SIG-M5 treated with dmso at 0.1 percent for 504 hours (cell line): Measurements from ENCODE around the gene DCAF17.
A peak's percentile ranks its signal among the peaks of the same experiment; 100 is the strongest.
"Not testable (repeated sequence)": the region's sequence is repeated elsewhere in the genome, so short reads cannot be mapped to it uniquely, and the experiment has no call there.

Source experiments
- DNase-seq: peaks from one replicate; lab custom pipeline; 2025; ENCODE audit not compliant: unreplicated experiment; lab: John Stamatoyannopoulos, UW

The DCAF17 gene

DNA sequence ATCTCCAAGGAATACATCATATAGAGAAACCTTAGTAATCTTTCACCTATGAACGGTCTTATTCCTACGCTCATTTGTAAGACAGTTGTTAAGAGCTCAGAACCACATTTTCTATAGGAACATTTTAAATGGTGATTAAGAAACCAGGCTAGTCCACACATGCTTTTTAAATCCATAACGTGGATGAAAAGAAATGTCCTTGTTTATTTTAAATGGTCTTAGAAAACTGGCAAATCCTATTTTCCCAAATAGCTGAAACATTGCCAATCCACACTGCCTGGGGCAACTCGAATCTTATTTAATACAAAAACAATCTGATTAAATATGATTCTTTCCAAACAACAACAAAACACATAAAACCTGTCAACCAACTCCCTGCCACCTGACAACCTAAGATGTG is 23.9 kb upstream of the DCAF17 start:
- DNase-seq = no peak

DNA sequence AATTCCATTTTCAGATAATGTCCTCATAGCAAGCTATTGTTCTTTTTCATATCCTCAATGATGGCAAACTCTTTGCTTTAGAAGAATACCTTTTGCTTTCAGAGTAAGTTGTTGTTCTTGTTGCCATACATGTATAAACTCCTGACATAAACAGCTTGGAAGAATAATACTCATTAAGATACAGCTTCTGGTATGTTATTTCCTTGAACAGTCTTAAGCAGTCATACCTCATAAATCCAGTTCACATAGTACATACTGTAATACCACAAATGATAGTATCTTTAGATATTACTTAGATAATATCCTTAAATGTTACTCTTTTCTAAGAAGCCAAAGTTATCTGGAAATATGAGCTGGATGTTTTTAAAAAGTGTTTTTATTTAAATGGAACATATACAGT is 23.4 kb upstream of the DCAF17 start:
- no peak for DNase-seq

DNA sequence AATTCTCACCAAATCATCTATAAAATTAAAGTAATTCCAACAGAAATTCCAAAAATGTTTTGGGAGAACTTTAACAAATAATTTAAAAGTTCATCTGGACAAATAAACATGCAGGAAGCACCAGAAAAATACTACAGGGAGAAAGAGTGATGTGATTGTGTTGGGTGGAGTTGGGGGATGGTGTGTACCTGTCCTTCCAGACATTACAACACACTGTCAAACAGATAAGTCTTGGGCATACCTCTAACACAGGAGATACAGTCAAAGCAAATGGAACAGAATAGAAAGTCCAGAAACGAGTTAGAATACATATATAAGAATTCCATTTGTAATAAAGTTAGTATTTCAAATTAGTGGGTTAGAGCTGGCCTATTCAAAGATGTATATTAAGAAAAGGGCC is 22.8 kb upstream of the DCAF17 start:
- no peak for DNase-seq

DNA sequence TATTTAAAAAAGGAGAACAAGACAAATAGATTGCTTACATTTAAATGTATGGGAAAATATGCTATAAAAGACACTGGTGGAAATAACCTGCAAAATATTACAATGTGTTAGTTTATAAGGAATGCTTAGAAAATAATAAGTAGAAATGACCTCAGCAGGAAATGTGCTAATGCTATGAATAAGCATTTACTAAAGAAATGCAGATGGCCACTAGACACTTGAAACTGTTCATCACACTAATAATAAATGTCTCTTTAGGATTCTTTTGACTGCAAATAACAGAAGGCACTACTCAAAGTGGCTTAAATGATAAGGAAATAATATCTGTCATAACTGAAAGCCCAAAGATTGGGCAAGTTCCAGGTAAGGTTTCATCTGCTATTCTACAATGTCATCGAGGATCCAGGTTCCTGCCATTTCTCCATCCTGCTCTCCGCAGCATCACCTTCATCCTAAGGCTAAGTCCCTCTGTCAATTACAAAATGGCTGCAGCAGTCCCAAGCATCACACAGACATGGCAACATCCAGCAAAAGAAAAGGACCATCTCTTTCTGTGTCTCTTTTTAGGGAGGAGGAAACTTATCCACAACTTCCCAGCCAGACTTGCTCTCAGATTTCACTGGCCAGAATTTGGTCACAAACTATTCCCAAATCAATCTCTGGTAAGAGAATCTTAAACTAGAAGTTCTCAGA is 22.1 kb upstream of the DCAF17 start:
- no peak for DNase-seq

DNA sequence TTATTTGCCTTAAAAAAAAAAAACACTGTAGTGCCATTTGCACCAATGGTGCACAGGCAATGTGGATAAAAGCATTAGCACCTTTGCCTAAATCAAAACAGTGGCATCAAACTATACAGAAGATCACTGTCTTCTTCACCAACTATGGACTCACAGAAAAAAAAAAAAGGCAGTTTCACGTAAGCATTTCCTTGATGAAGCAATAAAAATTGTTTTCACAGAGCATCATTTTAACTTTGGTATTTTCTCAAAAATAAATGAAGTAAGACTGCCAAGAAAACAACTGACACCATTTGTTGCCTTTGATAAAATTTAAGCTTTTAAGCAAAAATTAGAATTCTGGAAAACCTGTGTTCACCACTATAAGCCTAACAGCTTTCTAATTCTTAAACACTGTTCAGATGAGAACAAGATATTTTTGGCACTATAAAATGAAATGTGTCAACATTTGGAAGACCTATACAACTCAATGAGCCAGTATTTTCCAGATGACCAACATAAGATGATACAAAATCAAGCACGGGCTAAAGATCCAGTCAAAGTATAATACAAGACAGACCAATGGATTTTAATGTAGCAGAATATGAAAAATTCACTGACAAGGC is 21.4 kb upstream of the DCAF17 start:
- no peak for DNase-seq

DNA sequence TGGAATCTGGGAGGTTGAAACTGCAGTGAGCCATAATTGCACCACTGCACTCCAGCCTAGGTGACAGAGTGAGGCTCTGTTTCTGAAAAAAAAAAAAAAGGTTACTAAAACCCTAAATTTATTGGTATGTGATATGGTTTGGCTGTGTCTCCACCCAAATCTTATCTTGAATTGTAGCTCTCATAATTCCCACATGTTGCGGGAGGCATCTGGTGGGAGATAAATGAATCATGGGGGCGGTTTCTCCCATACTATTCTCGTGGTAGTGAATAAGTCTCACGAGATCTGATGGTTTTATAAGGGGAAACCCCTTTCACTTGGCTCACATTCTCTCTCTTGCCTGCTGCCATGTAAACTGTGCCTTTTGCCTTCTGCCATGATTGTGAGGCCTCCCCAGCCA is 19.4 kb upstream of the DCAF17 start:
- not testable (repeated sequence) for DNase-seq

DNA sequence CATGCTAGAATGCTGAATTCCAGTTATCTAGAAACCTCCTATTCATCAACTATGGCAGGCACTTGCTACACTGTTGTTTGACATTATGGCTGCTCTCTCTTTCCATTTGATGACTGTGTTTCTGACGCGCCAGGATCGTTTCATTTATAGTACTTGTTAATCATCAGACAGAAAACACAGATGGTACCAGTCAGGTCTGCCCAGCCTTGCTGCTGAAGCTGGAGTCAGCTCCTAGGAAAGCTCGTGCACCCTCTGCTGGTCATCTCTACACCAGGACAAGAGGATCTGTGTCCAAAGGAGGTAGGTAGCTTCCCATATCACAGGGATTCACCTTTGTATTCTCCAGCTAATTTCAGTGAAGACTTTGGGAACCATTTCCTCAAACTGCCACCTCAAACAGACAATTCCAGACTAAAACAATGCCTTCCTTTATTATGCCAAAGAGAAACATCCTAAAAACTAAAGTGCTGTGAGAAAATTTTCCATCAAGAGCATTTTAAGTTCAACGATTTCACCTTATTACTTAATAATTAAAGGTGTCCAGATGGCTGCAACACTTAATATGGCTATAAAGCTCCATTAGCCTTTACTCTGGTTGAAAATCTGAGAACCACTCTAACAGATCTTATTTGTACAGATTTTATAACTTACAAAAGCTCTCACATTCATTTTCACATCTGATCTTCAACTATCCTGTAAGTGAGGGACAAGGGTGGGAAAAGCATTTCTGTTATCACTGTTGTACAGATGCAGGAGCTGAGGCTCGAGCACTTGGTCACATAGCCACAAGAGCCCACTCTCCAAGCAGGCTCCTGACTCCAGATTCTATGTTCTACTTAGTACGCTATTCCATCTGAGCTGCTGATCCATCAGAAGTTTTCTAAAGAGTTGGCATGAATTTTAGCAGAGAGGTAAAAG is 17.8 kb upstream of the DCAF17 start:
- peak; percentile 75 for DNase-seq

DNA sequence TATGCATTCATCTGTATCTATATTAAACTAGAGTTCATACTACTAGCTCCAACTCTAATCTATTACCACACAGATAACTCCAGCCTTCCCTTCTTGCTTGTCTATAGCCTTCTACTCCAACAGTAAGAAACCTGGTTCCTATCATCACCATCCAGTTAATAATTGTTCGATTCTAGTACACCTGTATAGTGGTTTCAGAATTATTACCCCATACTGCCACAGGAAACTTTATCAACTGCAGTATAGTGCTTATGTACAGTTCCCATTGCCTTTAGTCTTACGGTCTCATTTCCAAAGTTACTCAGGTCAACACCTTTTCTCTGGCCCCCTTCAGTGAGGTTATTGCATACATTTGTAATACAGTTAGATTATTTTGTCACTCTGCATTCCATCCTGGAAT is 14.7 kb upstream of the DCAF17 start:
- DNase-seq = no peak

DNA sequence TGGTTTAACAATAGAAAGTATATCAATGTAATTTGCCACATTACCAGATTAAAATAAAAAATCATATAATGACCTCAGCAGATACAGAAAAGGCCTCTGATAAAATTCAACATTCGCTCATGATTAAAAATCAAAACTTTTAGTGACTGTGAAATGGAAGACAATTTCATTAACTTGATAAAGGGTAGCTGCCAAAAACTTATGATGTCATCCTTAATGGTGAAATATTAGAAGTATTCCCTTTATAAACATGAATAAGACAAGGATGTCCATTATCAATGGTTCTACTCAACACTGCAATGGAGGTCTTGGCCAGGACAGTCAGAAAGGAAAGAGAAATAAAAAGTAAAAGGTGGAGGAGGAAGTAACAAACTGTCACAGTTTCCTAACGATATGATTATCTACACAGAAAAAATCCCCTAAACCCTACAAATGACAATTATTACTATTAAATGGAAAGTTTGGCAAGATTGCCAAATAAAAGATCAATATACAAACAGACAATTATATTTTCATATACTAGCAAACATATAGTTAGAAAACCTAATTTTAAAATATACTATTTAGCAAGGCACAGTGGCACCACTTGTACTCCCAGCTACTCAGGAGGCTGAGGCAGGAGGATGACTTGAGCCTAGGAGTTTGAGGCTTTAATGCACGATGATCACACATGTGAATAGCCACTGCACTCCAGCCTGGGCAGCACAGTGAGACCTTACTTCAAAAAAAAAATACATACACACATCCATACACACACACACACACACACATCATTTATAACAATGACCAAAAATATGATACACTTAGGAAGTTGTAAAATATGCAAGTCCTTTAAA is 13.1 kb upstream of the DCAF17 start:
- no peak for DNase-seq

DNA sequence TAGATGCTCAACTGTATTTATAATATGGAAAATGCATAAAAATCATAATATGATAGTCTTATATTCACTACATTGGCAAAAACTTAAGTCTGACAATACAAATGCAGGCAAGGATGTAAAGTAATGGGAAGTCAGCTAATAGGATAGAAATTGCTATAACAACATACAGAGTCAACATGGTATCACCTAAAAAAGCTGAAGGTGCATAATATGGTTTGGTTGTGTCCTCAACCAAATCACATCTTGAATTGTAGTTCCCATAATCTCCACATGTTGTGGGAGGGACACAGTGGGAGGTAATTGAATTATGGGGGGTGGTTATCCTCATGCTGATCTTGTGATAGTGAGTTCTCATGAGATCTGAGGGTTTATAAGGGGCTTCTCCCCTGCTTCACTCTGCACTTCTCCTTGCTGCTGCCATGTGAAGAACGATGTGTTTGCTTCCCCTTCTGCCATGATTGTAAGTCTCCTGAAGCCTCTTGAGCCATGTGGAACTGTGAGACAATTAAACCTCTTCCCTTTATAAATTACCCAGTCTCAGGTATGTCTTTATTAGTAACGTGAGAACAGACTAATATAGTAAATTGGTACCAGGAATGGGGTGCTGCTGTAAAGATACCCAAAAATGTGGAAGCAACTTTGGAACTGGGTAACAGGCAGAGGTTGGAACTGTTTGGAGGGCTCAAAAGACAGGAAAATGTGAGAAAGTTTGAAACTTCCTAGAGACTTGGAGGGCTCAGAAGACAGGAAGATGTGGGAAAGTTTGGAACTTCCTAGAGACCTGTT is 11.1 kb upstream of the DCAF17 start:
- not testable (repeated sequence) for DNase-seq

DNA sequence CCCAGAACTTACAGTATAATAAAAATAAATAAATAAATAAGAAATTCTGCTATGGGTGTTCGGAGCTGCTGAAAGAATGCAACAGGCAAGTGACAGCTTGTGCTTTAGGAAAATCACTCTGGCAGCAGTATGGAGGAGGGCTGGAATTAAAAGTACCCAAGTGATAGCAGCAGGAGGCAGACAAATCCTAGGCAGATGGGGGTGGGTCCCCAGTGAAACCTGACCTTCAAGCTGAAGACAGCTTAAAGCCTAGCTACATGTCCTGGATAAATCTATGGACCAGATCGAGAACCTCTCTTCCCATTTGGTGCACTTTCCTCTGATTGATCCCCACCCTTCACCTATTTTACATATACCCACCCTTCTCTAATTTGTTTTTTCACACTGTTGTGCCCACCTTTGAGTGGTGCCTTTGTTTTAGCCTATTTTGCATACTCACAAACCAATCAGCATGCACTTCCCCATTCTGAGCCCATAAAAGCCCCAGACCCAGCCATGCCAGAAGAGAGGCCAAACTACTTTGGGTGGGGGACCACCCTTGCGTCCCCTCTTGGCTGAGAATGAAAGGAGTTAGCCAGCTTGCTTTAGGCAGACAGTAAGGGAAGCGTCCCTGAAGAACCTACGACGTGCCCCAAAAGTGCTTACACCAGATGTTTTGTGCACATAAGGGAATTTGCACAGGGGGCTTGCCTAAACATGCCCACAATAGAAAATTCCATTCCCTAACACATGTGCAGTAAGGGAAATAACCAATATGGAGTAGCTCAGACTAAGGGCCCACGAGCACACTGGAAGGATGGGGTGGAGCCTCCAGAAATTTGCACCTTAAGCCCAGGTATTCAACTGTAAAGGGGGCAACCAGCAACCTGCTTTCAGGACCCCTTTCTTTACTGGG is 3.3 kb upstream of the DCAF17 start:
- no peak for DNase-seq

DNA sequence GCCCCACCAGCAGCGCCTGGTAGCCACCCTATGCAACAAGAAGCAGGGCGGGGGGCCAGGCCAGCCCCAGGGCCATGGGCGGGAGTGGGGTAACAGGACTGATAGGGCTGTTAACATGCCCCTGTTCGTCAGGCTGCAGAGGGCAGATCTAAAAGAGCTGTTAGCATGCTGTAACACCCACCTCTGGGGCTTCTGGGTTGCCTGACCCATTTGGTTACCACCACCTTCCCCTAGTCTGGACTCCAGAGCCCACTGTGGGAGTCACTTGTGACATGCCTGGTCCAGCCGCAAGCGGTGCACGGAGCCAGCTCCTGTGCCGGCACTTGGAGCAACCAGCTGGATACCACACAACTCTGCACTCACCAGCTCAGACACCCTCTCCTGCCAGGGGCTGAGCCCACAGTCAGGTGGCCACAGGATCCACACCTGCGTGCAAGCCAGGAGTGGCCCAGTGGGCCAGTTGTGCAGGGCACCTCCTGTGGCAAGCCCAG is 2.3 kb upstream of the DCAF17 start:
- no peak for DNase-seq

DNA sequence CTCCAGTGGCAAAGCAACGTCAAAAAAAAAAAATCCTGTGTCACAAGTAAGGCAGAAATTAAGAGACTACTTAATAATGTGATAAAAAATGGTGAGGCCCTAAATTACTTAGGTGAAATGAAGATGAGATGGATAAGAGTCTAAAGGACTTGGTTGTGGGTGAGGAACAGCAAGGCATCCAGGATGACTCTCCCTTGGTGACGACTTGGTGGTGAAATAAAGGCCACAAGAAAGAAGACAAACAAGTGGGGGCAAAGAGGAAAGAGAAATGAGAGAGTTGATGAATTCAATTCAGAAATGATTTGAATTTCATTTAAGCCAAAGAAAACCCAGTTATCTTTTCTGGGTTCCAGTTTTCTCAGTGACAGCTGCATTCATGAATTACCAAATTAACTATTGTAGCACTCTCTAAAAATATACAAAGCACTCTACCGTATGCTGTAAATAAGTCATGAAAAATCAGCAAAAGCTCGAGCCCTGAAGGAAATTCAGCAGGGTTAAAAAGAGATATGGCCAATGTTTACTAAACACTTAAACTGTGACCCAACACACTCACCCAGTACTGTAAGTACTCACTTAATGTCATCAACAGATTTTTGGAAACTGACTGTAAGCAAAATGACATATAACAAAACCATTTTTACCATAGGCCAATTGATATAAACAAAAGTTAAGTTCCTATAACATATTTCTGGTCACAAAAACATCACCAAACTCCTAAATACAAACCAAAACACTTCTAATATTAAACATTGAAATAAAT is 1.6 kb upstream of the DCAF17 start:
- peak; percentile 41 for DNase-seq

DNA sequence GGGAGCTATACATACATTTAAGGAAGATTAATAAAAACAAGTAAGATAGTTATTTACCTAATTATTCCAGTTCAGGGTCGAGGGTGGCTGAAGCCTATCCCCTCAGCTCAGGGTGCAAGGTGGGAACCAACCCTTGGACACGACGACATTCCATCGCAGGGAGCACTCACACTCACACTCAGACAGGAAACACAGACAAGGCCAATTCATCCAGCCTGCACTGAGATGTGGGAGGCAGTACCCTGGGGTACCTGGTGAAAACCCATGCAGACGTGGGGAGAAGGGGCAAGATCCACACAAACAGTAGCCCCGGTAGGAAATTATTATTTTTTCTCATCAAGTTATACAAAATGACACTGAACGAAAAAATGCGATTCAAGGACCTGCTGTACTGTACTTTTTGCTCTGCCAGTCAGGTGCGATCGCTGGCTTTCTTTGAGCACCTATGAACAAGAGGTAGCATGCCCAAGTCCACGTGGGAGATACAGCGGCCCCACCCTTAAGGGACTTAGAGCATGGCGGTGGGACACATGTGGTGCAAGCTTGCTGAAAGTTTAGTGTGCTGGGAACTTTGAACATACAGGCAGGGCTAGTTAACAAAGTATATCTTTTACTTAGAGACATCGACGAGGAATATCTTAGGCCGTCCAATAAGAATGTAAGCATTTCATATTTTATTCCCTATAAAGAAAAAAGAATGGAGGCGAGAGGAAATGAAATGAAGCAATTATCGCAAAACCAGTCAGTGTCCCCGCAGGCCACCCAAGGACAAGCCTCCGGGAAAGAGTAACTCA is 860 bp upstream of the DCAF17 start:
- DNase-seq = peak; percentile 67

DNA sequence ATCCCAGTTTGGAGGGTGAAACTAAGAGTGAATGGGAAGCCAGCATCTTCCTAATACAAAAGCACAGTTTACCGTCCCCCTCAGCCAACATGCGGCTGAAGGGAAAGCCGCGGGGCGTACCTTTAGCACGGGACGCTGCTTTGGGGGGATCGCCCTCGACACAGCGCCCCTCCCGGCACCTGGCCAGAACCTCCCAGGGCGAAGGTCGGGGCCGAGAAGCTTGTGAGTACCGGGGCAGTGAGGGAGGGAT is 338 bp upstream of the DCAF17 start, which contains the start of gene METTL8:
Gene METTL8, minus strand, starts transcription at position 228 of the 250 bp plus-strand sequence. CDS start 41,805 bp downstream, outside the sequence.
- no peak for DNase-seq

DNA sequence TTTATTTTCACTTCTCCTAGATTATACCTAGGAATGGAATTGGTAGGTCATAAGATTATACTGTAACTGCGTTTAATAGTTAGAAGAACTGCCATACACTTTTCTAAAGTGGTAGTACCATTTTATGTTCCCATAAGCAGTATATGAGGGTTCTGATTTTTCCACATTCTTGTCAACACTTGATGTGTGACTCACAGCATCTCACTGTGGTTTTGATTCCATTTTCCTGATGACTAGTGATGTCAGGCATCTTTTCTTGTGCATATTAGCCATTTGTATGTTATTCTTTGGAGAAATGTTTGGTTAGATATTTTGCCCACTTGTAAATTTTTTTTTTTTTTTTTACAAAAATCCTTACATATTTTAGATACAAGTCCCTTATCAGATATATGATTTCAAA is 2.3 kb downstream of the DCAF17 start:
- DNase-seq = no peak

DNA sequence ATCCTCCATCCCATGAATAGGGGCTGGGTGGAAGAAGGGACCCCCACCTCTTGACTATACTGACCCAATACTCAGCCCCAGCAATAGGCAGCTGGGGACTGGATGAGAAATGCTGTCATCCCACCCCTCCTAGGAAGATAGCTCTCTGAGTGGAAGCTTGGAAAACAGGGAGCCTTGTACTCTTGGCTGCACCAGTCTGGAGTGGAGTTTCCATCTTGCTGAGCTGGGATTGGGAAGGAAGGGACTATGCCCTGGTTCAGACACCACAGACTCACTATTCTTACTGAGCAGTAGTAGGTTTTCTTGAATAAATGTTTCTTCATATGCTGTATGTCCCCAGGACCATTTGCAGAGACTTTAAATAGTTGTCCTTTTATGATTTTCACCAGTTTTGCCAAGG is 7.4 kb downstream of the DCAF17 start:
- DNase-seq = no peak

DNA sequence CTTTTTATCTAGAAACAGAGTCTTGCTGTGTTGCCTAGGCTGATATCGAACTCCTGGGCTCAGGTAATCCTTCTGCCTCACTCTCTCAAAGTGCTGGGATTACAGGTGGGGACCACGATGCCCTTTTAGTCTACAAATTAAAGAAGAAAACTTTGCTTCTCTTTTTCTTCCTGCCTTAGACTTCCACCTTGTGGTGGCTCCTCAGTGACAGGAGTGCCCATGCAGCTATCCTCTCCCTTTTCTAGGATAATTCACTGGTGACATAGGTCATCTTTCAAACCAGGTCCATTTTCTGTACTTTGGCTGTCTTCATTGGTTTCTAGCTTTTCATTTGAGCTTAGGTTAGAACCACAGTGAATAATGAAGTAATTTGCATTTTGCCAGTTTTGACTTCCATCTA is 13.6 kb downstream of the DCAF17 start:
- DNase-seq = no peak
